ENCODE results near the gene SPAG16.
"Not testable (repeated sequence)": the region's sequence is repeated elsewhere in the genome, so short reads cannot be mapped to it uniquely, and the experiment has no call there.

Gene SPAG16

DNA sequence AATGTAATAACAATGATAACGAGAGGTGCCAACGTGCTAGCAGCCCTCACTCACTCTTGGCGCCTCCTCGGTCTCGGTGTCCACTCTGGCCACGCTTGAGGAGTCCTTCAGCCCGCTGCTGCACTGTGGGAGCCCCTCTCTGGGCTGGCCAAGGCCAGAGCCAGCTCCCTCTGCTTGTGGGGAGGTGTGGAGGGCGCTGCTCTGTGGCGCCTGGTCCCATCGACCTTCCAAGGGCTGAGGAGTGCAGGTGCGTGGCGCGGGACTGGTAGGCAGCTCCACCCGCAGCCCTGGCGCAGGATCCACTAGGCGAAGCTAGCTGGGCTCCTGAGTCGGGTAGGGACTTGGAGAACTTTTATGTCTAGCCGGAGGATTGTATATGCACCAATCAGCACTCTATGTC, 417.1 kb downstream of the SPAG16 start:
- not testable (repeated sequence) for DNase-seq, ATAC-seq

GRCh38 chr2:213703406-213704098, 419.3 kb downstream of the SPAG16 start:
- DNase-seq (no peak), ATAC-seq (no peak)

GRCh38 chr2:213710164-213710563, 425.9 kb downstream of the SPAG16 start:
- ATAC-seq (no peak), DNase-seq (no peak)

DNA sequence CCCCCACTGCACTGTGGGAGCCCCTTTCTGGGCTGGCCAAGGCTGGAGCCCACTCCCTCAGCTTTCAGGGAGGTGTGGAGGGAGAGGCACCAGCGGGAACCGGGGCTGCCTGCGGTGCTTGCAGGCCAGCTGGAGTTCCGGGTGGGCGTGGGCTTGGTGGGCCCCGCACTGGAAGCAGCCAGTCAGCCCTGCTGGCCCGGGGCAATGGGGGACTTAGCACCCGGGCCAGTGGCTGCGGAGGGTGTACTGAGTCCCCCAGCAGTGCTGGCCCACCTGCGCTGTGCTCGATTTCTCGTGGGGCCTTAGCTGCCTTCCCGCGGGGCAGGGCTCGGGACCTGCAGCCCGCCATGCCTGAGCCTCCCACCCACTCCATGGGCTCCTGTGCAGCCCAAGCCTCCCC, 434.1 kb downstream of the SPAG16 start:
- not testable (repeated sequence) for DNase-seq, ATAC-seq

DNA sequence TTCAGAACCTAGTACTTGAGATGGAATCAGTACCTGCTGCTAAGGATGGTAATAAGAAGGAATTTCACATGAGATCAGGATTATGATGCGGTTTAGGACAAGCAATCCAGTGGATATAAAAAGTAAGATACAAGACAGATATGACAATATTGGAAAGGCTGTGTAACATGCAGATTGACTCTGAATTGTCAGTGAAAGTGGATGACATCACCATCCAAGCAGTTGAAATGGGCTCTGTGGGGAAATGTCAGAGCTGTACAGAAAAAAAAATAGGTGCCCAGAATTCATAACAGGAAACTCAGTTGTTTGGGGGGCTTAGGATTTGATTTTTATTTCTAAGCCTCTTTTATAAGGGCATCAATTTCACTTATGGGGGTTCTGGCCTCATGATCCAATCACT, 438.3 kb downstream of the SPAG16 start:
- DNase-seq = no peak
- no peak for ATAC-seq

- DNase-seq (no peak), ATAC-seq (no peak)
These were observed 438.8 kb downstream of the SPAG16 start for GRCh38 chr2:213723041-213723560.

GRCh38 chr2:213723707-213724106, 439.4 kb downstream of the SPAG16 start:
- ATAC-seq = no peak
- no peak for DNase-seq

DNA sequence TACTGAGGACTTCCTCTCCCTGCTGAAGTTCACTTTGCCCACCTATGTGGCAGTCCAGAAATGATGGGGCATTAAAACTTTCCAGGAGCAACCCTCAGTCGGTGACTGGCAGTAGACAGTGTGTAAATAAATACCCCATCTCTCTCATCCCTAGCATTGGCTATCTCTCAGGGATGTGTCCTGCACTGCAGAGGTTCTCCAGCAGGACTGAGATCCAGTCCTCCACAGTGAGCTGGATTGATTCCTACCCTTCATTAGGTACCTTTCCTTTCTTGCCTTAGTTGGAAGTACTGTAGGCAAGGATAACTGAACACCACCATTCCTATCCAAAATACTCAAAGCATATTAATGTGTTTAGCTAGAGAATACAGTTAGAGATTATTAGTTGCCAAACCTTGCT, 441.8 kb downstream of the SPAG16 start:
- DNase-seq (no peak), ATAC-seq (no peak)

- DNase-seq (no peak), ATAC-seq (no peak)
These were observed 449.6 kb downstream of the SPAG16 start for GRCh38 chr2:213733893-213734292.

- ATAC-seq (no peak), DNase-seq (no peak)
These were observed 456.2 kb downstream of the SPAG16 start for GRCh38 chr2:213740453-213740852.

DNA sequence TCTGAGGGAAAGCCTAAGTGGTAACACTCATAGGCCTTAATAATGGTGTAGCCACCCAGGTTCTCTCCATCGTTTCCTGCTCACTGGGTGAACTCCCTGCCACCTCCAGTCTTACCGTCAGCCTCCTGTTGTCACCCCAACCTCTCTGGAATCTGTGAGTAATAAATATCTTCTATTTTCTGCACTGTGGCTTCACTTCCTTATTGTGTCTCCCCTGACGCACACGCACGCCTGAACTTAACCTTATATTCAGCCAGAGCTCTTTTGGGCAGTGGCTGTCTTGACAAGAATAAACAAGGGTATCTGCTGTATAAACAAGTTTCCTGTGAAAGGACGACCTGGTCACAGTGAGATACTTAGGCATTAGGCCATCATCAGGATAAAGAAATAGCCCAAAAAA, 467.2 kb downstream of the SPAG16 start:
- DNase-seq = no peak
- no peak for ATAC-seq

DNA sequence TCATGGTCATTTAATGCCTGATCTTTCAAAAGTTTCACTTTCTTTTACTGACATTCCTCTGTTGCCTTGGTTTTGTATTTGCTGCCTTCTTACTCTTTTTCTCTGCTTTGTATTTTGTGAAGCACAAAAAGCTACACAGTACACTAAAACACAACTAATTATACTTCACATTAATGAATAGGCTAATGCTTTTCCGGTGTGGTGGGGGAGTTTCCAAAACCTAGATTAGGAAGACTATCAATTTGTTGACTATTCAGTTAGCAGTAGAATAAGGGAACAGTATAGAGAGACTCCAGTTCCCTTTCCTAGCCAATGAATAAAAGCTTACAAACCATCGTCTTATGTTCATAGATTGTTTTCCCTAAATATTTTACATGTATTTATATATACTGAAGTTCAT, 468.3 kb downstream of the SPAG16 start:
- no peak for DNase-seq
- ATAC-seq = no peak

GRCh38 chr2:213757525-213757924, 473.3 kb downstream of the SPAG16 start:
- no peak for DNase-seq
- ATAC-seq = no peak

DNA sequence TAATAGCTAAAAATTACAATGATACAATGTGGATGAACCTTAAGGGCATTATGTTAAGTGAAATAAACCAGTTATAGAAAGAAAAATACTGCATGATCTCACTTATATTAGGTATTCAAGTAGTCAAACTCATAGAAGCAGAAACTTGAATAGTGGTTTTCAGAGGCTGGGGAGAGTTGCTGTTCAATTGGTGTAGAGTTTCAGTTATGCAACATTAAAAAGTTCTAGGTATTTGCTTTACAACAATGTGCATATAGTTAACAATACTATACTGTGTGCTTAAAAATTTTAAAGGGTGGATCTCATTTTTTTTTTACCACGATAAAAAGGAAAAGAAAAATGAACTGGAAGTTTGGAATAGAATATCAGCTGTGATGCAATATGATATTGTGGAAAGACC, 479.1 kb downstream of the SPAG16 start:
- no peak for DNase-seq

DNA sequence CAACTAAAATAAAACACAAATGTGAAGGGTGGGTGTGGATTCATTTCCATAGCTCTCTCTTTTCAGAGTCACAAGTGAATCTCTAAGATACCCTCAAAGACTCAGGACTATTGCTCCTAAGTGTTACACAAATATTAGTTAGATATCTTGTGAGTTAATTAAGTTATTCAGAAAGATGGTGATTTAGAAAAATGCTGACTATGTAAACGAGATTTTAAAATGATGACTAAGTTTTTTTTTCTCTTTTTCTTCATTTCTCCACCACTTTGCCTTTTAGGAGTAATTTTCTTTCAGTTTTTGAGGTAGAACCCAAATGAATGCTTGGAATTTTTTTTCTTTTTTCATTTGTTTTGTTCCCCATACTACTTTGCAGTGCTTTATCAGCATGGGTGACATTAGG, 479.7 kb downstream of the SPAG16 start:
- no peak for DNase-seq
- ATAC-seq = no peak

More for the DNA sequence above, 479.1 kb downstream of the SPAG16 start:
- ATAC-seq = no peak

DNA sequence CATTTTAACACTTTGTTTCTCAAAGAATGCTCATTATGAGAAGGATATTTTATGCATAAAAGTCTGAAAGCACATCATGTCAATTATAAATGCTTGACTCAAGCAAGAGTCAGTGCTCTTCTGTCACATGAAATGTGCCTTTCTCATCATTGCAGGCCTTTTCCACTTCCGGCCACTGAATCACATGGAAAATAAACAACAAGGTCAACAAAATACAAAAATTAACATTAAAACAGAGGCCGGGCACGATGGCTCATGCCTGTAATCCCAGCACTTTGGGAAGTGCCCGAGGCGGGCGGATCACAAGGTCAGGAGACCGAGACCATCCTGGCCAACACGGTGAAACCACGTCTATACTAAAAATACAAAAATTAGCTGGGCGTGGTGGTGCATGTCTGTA, 480.6 kb downstream of the SPAG16 start:
- ATAC-seq (no peak), DNase-seq (no peak)

DNA sequence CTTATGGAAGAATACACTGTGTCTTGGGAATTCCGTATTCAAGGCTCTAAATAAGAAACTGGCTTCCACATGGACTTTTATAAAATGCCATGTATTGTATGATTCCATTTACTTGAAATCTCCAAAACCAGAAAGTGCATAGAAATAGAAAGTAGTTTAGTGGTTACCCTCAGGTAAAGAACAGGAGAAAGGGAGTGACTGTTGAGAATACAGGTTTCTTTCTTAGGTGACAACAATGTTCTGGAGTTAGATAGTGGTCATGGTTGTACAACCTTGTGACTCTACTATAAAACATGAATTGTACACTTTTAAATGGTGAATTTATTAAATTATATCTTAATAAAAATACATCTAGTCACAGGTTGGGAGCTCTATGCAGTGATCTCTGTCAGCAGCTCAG, 481.8 kb downstream of the SPAG16 start:
- ATAC-seq = no peak

DNA sequence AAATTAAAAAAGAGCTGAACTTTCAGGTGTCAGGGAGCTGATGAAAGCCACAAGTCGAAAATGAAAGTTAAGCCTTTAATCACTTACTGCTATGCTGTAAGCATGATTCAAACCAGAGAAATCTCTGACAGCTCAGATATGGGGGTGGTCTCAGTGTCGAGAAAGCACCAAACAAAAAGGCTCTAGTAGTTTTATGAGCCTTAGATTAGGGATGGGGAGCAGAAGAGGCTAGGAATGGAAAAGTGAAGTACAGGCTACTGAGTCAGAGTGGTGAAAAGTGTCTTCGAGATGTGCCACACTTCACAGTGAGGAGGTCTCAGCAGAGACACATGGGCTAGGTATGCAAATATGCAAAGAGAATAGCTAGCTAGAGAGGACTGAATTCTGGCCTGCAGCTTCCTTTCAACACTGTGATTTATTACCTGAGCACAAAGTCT, 482.2 kb downstream of the SPAG16 start:
- ATAC-seq (no peak), DNase-seq (no peak)

More for the DNA sequence above, 481.8 kb downstream of the SPAG16 start:
- DNase-seq = no peak

- ATAC-seq (no peak), DNase-seq (no peak)
These were observed 503.6 kb downstream of the SPAG16 start for GRCh38 chr2:213787869-213788268.

DNA sequence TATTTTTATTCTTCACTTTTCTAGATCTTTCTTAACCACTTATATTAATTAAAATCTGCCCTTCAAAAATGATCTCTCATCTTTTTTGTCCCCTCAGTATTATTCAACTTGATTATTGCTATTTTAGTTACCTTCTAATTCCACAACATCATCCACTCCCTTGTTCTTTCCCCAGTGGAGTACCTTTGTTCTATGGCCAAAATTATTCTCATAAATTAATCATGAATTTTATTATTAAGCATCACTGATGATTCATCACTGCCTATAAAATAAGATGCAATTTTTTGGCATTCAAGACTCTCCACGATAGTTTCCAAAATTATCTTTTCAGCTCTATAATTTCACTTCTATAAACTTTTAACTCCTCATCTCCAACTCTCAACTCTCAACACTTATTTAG, 505.7 kb downstream of the SPAG16 start:
- ATAC-seq (no peak), DNase-seq (no peak)

DNA sequence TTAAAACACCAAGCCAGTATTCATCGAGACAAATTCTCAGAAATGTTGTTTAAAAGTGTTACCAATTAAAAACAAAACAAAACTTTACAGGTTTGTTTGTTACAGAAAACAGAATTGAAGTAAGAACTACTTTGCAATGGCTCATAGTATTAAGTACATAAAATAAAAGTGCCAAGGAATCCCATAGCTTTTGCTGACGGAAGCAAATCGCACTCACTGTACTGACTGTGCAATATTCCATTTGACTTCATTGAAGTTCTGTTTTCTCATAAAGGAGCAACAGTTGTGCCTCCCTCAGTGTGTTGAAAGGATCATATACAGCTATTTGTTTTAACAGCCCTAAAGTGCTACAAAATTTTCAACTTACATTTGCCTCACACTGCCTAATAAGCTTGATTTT, 507.8 kb downstream of the SPAG16 start:
- ATAC-seq (no peak), DNase-seq (no peak)

- no peak for ATAC-seq
- DNase-seq = no peak
These were observed 522.0 kb downstream of the SPAG16 start for GRCh38 chr2:213806125-213806726.

DNA sequence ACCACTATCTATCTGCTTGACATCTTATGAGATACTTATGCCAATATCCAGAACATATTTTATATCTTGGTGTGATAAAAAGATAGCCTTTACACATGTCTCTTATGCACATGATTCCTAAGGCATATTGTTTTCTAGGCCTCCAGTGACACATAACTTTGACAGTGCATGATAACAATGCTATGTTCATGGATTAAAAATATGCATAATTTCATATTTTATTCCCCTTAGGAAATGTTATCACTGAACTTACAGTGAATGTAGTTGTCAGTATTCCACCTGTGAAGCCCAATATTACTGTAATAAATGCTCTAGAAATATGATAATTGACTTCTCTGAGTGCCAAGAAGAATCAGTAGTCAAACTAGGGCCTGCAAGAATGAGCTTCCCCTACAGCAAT, 532.3 kb downstream of the SPAG16 start:
- no peak for ATAC-seq

DNA sequence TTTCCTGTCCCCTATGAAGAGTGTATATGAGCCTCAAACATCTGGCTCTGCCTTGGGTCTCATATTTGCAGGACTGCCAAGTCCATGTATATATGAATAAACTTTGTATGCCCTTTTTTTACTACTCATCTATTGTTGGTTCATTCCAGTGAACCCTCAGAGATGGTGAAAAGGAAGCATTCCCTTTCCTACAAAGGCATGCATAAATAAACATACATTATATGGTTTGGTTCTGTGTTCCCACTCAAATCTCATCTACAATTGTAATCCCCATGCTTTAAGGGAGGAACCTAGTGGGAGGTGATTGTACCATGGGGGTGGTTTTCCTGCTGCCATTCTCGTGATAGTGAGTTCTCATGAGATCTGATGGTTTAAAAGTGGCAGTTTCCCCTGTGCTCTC, 534.2 kb downstream of the SPAG16 start:
- ATAC-seq (no peak), DNase-seq (no peak)

More for the DNA sequence above, 532.3 kb downstream of the SPAG16 start:
- no peak for DNase-seq
